Measurements from ENCODE around the gene ZNF76. TPM values are rescaled to one million over a fixed set of nuclear protein-coding genes. Genes with fewer than 3 reads are reported as not detected.

ZNF76 gene
- total and polyA plus RNA-seq, 2 donors (not counting 3 experiments of a cell fraction or from before 2014, with no cell fraction given) = 27.9 to 34.6 TPM

- Histone ChIP-seq H3K9ac (replicated peaks; ENCODE audit: extremely low read depth, insufficient read depth, low read length) (no peak overlapping the region), H3K9me1 (replicated peaks; ENCODE audit: control insufficient read depth, extremely low read depth, insufficient read depth, low read length) (no peaks in the 10 kb centered on the region), H2AFZ (ENCODE audit: low read depth, low read length) (no peak overlapping the region), H3K4me1 (ENCODE audit: control insufficient read depth, extremely low read depth, insufficient read depth, low read length) (peaks cover 7% of the 10 kb centered on the region), H3K27me3 (ENCODE audit: control insufficient read depth in 2 of 2, insufficient read depth in 2 of 2, low read length in 2 of 2) (no peaks in the 10 kb centered on the region), H3K36me3 (ENCODE audit: control insufficient read depth in 2 of 2, extremely low read depth in 1 of 2, insufficient read depth in 2 of 2, low read length in 2 of 2) (no peaks in the 10 kb centered on the region), H3K9me3 (replicated peaks; ENCODE audit: control insufficient read depth, insufficient read depth, low read length) (no peaks in the 10 kb centered on the region), H4K20me1 (replicated peaks; ENCODE audit: control insufficient read depth, extremely low read depth, insufficient read depth, low read length) (no peaks in the 10 kb centered on the region), H3K4me2 (ENCODE audit: insufficient read depth, low read length) (no peak overlapping the region), H3K4me3 (replicated peaks in 1 of 3; ENCODE audit: insufficient read depth in 1 of 3, low read depth in 1 of 3, low read length in 3 of 3) (no peak overlapping the region), H3K27ac (ENCODE audit: insufficient read depth, low read depth, low read length) (no peak overlapping the region), H3K79me2 (ENCODE audit: control insufficient read depth, insufficient read depth, low read length) (no peaks in the 10 kb centered on the region)
- no peak for DNase-seq (ENCODE audit: low read depth, low spot score)
- BruUV-seq (replicated peaks) = no TSS peak
- CTCF ChIA-PET = interaction anchor here (0.6 kb wide), 1 partner anchor 8 kb away, joined by 3 read pairs; no protein-coding TSS in a partner anchor
- dilution Hi-C loops (cut with MboI; ENCODE audit: extremely low pct_ligation_motif_present, low sequenced_read_pairs) (no loop called here), intact Hi-C loops (cut with micrococcal nuclease) (no loop called here)
- TF ChIP-seq MYC (IDR thresholded peaks at IDR 0.05; ENCODE audit: low read depth, low read length) (no peak), CTCF (IDR thresholded peaks at IDR 0.05; ENCODE audit: extremely low read depth in 1 of 2, insufficient read depth in 1 of 2, low read depth in 1 of 2, low read length in 2 of 2) (no peak), POLR2A (IDR thresholded peaks at IDR 0.05; ENCODE audit: low read depth, low read length) (no peak), POLR2AphosphoS5 (IDR thresholded peaks at IDR 0.05; ENCODE audit: insufficient read depth, low read depth, low read length) (no peak), FOS (IDR thresholded peaks at IDR 0.05; ENCODE audit: borderline replicate concordance, insufficient read depth, low read length) (no peak), GATA2 (IDR thresholded peaks at IDR 0.05; ENCODE audit: insufficient read depth, insufficient read length, low read depth, low read length) (no peak), JUN (IDR thresholded peaks at IDR 0.05; ENCODE audit: borderline replicate concordance, insufficient read depth, insufficient read length, low read depth) (no peak), MAX (IDR thresholded peaks at IDR 0.05; ENCODE audit: insufficient read depth, insufficient read length) (no peak), EZH2 (IDR thresholded peaks at IDR 0.05; ENCODE audit: borderline replicate concordance, low read depth, low read length, severe bottlenecking) (no peak)
- POLR2A ChIA-PET = no interaction called here
- no peak for FAIRE-seq
Measured at GRCh38 chr6:35304299-35304698, 44.8 kb downstream of the ZNF76 start.
